GM21825 (cell line): ENCODE results near the gene FGD4.
"Not testable (repeated sequence)": the region's sequence is repeated elsewhere in the genome, so short reads cannot be mapped to it uniquely, and the experiment has no call there.

Experiments
- ATAC-seq: cut with Tn5 transposase; IDR thresholded peaks from one replicate; pipeline ENCODE4 v1.9.1; 2021; ENCODE audit warnings: mild to moderate bottlenecking, moderate library complexity; ENCODE audit not compliant: unreplicated experiment

FGD4 gene

GRCh38 chr12:32488132-32488531 is 88.8 kb downstream of the FGD4 start:
- no peak for ATAC-seq

DNA sequence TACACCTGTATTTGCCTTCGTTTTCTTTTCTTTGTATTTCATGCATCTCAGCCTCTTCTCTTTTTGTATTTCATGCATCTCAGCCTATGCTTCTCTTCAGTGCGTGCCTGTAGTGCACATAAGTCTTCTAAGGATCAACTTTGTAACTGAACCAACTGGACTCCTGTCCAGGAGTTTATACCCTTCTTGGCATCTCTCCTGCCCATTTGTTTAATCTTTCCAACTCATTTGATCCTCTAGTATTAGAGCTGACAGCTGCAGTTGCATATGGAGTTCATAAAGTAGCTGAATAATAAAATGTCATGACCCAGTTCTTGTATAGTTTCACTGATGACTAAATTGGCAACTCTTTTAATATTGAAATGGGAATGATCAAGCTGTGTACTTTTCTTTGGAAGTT is 89.7 kb downstream of the FGD4 start:
- ATAC-seq, result no peak

DNA sequence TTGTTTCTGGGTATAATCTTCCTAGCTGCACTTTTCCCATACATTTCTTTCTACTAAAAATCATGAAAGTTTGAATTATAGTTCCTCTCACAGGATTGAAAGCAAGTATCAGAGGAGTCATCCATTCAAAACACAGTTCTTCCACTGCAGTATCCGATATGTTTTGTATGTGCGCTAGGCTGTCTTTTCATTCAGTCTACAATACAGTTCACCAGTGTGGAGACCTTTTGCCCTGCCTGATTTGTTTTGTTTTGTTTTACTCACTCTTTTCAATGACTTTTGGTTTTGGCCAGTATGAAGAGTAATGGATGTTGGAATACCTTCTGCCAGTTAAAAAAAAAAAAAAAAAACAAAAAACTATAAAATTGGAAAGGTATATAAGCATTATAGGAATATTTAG is 91.4 kb downstream of the FGD4 start:
- ATAC-seq, result no peak

DNA sequence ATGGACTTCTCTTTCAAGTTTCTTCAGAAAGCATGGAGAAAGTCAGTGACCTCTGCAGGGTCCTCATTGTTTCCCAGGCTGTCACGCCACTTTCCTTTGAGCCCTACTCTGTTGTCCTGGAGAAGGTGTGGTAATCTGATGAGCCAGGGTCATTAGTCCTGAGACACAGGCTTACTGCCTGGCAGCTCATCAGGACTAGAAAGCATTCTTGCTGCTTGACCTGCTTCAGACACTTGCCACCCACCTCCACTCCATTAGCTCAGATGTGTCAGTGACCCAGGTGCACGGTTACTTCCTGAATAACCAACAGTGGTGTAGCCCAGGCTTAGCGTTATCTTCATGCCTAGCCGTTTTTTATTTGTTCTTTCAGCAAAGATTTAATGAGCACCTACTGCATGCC is 93.9 kb downstream of the FGD4 start:
- no peak for ATAC-seq

- ATAC-seq, result no peak
These were observed 95.3 kb downstream of the FGD4 start for GRCh38 chr12:32494656-32495055.

- no peak for ATAC-seq
These were observed 97.6 kb downstream of the FGD4 start for GRCh38 chr12:32496946-32497345.

DNA sequence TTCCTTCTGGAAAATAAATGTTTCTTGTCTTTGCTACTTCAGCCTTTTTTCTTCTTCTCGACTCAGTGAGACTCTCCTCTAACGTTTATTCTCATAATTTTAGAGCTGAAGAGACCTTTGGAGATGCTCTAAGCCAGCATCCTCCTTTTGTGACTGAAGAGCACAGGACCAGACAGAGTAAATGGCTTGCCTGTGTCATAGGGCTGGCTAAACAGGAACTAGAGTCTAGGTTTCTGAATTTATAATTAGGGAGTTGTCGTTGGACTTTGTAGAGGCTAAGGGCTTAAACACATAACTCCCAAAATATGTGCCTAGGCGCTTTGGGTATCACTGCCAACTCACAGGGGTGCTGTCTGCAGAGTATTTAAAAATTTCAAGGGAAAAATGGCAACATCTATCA is 98.5 kb downstream of the FGD4 start:
- no peak for ATAC-seq

DNA sequence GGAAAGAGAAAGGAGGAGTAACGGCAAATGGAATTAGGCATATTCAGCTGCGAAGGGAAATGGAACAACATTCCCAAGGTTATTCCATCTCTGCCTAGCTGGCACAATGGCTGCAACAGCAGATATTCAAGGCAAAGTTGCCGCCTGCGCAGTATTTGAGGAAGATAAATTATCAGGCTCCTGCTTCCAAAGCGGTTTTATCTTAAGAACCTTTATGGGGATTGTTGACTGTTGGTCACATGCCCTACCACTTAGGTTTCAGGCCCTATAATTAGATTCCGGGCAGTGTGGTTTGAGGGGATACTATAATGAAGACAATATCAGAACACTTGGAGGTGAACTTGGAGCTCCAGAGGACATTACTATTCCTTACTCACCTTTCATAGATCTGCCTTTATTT is 99.7 kb downstream of the FGD4 start:
- ATAC-seq, result no peak

DNA sequence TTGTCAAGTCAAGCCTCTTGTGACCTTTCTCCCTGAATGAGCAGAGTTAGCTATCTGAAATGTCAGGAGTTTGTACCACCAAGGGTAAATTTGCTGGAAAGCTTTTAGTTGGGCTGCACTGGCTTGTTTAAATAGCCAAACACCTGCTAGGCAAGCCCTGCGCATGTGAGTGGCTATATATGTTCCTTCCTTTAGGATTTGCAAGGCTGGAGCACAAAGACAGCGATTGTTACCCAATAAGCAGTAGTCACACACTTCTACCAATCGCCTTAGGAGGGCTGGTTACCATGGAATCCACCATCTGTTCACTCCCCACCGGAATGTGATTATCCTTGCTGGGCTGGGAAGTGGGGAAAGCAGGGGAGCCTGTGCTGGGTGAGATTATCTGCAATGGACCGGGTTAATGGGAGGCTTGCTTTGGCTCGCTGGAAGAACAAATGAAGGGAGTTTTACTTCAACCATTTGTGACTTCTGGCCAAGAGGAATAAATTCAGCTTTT is 102.5 kb downstream of the FGD4 start:
- no peak for ATAC-seq

- no peak for ATAC-seq
These were observed 103.5 kb downstream of the FGD4 start for GRCh38 chr12:32502693-32503502.

GRCh38 chr12:32503730-32504129 is 104.4 kb downstream of the FGD4 start:
- no peak for ATAC-seq

DNA sequence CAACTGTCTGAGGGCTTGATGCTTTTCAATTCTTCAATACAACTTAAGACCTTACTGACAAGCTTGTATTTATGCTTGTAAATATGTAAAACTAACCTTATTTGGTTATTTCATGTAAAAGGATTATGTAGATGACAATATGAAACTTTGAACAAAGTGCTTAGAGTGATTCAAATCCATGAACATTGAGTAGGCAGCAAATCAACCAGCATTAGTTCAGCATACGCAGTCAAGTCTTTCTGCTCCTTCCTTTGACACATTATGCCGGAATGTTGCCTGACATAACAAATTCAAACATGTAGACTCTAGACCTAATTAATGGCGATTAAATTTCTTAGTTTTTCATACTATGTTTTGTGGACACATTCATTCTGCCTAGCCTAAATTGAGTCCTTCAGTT is 105.2 kb downstream of the FGD4 start:
- ATAC-seq, result no peak

- no peak for ATAC-seq
These were observed 105.9 kb downstream of the FGD4 start for GRCh38 chr12:32505067-32505945.

- ATAC-seq, result not testable (repeated sequence)
These were observed 108.0 kb downstream of the FGD4 start for GRCh38 chr12:32507096-32507941.

DNA sequence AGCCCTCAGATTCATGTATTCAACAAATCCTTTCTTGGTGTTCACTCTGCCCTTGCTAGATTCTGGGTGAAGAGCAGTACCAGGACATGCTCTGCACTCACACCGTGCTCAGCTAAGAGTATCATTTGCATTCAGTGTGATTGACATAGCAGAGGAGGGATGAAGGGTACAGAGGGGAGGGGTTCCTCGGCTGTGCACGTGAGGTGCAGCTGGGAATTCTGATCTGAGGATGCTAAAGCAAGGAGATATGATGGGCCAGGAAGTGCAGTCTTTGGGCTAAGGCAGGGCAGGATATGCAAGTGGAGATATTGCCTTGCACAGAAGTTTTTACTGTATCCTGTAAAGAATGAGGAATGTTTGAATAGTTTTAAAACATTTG is 108.6 kb downstream of the FGD4 start:
- no peak for ATAC-seq

DNA sequence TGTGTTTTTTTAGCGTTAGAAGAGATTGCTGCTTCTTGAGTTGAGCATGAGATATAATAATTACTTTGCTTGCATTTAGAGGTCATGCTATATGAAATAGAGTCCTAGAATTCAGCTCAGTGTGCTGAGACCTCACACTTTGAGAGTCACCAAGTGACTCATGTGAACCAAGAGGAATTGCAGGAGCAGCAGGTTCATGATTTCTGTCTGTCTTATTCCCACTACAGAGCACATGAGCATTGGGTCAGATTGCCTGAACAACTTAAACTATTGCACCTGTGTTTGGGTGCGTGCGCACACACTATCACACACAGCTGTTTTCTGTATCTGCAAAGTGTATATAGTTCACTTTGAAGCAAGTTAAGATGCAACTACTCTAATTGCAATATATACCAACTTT is 109.3 kb downstream of the FGD4 start:
- no peak for ATAC-seq

DNA sequence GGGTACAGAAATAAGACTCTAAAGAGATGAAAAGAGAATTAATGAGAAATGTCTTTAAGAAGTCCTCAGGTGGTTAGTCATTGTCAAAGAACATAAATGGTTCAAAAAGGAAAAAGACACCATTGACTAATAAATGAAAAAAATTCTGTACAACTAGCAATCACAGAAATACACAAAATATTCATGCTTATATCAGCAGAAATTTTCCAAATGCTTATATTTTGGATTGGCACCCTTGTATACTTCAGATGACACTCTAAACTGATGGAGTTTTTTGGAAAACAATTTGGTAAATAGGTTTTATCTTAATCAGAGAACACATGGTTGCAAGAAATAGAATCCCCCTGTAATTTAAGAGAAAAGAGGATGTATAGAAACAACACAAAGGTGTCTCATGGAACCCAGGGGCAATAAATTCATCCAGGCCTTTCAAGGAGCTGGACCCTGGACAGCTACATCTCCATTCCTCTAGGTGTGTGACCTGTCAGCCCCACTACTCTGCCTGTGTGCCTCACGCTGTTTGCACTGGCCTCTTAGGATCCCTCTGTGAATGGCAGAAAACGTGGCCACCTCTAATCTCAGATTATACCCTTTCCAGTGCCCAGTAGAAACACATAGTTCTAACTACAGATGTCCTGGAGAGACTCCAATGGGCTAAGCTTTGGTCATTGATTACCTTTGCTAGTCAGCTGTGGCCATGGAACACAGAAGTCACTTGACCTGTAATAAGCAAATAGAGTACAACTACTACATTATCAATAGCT is 110.2 kb downstream of the FGD4 start:
- no peak for ATAC-seq

DNA sequence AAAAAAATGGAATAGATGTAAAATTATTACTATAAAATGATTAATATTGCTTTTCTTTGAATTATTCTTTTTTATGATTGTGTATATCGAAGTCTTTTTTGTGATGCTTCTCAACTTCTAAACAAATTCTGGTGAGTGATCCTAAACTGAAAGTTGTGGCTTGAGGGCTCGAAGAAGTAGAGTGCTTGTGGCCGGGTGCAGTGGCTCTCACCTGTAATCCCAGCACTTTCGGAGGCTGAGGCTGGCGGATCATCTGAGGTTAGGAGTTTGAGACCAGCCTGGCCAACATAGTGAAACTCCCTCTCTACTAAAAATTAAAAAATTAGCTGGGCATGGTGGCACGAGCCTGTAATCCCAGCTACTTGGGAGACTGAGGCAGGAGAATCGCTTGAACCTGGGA is 112.6 kb downstream of the FGD4 start:
- ATAC-seq, result not testable (repeated sequence)

DNA sequence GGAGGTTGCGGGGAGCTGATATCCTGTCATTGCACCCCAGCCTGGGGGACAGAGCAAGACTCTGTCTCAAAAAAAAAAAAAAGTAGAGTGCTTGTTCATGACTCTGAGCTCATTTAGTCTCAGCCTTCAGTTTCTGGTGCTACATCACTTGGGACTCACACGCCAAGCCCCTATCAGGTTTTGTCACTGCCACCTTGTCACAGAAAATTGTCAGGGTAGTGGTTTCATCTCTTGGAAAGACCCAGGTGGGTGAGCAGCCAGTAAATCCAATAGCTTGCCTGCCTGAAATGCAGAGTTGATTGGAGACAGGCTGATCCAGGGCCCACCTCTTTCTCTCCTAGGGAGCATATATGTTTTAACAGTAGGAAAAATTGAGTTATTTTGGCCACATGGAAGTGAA is 113.0 kb downstream of the FGD4 start:
- ATAC-seq, result no peak

GRCh38 chr12:32512910-32513309 is 113.6 kb downstream of the FGD4 start:
- ATAC-seq, result no peak
